Natural killer cell treated with Interleukin-12 subunit alpha and Interleukin-12 subunit beta and Interleukin-15 and Interleukin-18, amount 100 ng/mL, for 72 hours (primary cell): ENCODE measurements around the gene ZC3H6. TPM values are rescaled to one million over a fixed set of nuclear protein-coding genes. Genes with fewer than 3 reads are reported as not detected.

Source experiments
- ATAC-seq, 2 donors: fragments of 150-1000 bp; cut with Tn5 transposase in 1 of 2; sonication (Bioruptor Pico), chemical (Tn5 transposase) in 1 of 2; 2 replicates each; pipeline ENCODE4 v1.10.0; 2021
- DNase-seq: peaks from one replicate; pipeline ENCODE4 v3.0.0; 2022; ENCODE audit warnings: low spot score
- H3K27ac Mint-ChIP-seq, 2 donors: 1 replicate in 1 of 2; 2 replicates in 1 of 2; pipeline ENCODE4 v1.8.0; 2022; ENCODE audit warnings: mixed read lengths in 2 of 2, mild to moderate bottlenecking in 1 of 2, moderate library complexity in 1 of 2
- H3K27me3 Mint-ChIP-seq, 2 donors: 1 replicate in 1 of 2; 2 replicates in 1 of 2; pipeline ENCODE4 v1.8.0; 2022; ENCODE audit warnings: mixed read lengths in 2 of 2
- H3K36me3 Mint-ChIP-seq: one replicate; pipeline ENCODE4 v1.8.0; 2022; ENCODE audit warnings: mixed read lengths
- H3K4me1 Mint-ChIP-seq, 2 donors: 1 replicate in 1 of 2; 2 replicates in 1 of 2; pipeline ENCODE4 v1.8.0; 2022; ENCODE audit warnings: low read depth in 2 of 2, mixed read lengths in 2 of 2, mild to moderate bottlenecking in 1 of 2
- H3K4me3 Mint-ChIP-seq: one replicate; pipeline ENCODE4 v1.8.0; 2022; ENCODE audit warnings: mixed read lengths
- H3K9me3 Mint-ChIP-seq: 2 replicates; pipeline ENCODE4 v1.8.0; 2022; ENCODE audit warnings: mixed read lengths
- total RNA-seq, 2 donors: library from RNA; stranded (reverse); gene quantifications; one replicate each; pipeline ENCODE4 v1.2.3, GENCODE V29; 2022

Gene ZC3H6
- total RNA-seq, 2 donors from 2014 or later: 2.6 to 3.4 TPM

GRCh38 chr2:112293636-112294401 is 18.4 kb downstream of the ZC3H6 start:
- Mint-ChIP-seq H3K36me3 (no peaks in the 10 kb centered on the region), H3K4me1 (peaks cover 0 to 4% of the 10 kb centered on the region in 2 donors), H3K27me3 (no peaks in the 10 kb centered on the region), H3K9me3 (no peaks in the 10 kb centered on the region), H3K27ac (no peak overlapping the region), H3K4me3 (no peak overlapping the region)
- no peak for ATAC-seq
- DNase-seq: no peak

DNA sequence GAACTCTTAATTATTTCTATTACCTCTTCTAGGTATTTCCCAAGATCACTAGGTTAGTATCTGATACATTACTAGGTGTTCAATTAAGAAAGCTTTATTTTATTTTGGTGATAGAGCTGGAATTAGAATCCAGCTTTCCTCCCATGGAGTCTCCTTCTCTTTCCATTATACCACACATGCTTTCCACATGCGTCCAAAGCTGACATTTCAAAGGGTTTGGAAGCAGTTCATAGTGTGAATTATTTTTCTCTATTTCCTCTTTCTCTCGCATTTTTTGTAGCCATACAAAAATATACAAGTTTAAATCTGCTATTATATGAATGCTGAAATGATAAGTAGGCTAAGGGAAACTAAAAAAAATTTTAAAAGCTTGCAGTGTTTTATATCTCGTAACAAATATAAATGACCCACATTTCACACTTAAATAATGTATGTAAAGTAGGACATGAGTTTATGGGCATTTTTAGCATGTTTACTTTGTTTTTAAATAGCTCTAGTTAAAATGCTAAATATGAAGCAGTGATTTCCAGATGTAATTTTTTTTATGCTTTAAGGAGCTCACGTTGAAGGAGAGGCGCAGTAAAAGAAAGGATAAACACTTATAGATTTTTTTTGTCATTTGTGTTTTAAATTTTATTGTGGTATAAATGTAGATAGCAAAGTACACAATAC is 20.1 kb downstream of the ZC3H6 start:
- DNase-seq (no peak), ATAC-seq (no peak)
- H3K4me3 Mint-ChIP-seq: no peak overlapping the region
- H3K27ac Mint-ChIP-seq: no peak overlapping the region
- peaks cover under 1% of the 10 kb centered on the region for H3K36me3 Mint-ChIP-seq
- no peaks in the 10 kb centered on the region for H3K27me3 Mint-ChIP-seq
- H3K4me1 Mint-ChIP-seq: peaks cover 0 to 4% of the 10 kb centered on the region in 2 donors
- H3K9me3 Mint-ChIP-seq: no peaks in the 10 kb centered on the region

GRCh38 chr2:112296407-112296806 is 21.0 kb downstream of the ZC3H6 start:
- no peak overlapping the region for H3K4me3 Mint-ChIP-seq
- DNase-seq: no peak

DNA sequence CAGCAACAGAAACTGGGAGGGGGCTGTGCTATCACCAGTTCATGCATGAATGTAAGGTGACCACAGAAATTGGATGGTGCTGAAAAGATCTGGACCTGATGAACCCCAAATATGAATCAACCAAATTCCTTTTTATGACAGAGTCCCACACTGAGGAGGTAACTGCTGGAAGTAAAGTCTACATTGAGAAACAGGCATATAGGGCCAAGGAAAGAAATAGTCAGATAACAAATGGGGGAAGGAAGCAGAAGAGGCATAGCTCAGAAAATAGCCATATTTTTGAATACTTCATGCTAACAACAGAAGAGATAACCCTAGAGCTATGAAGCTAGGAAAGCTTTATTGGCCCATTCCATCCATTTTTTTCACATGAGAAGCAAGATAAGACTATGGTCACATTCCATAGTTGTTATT is 25.8 kb downstream of the ZC3H6 start:
- peaks cover 7% of the 10 kb centered on the region for H3K36me3 Mint-ChIP-seq
- ATAC-seq: no peak

More at GRCh38 chr2:112296407-112296806, 21.0 kb downstream of the ZC3H6 start:
- no peak for ATAC-seq
- no peak overlapping the region for H3K27ac Mint-ChIP-seq
- peaks cover 7% of the 10 kb centered on the region for H3K36me3 Mint-ChIP-seq
- no peaks in the 10 kb centered on the region for H3K9me3 Mint-ChIP-seq
- H3K4me1 Mint-ChIP-seq: peaks cover 0 to 4% of the 10 kb centered on the region in 2 donors
- no peaks in the 10 kb centered on the region for H3K27me3 Mint-ChIP-seq

DNA sequence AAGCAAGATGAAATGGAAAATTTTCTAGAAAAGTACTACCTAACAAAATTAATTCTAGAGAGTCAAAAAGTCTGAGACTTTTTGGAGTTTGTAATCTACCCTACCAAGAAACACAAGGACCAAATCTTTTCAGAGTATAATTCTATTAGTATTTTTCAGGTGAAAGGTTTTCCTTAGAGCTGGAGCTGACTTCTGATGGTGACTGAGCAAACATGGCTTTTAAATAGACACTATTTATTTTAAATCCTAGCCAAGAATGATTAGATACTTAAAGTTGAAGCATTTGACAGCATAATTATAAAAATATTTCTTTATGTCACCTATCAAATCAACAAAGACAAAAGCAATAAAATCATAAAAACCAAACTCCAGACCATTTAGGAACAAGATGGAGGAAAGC is 26.6 kb downstream of the ZC3H6 start:
- Mint-ChIP-seq H3K27me3 (no peaks in the 10 kb centered on the region), H3K27ac (no peak overlapping the region), H3K4me1 (no peaks in the 10 kb centered on the region), H3K9me3 (no peaks in the 10 kb centered on the region), H3K36me3 (peaks cover 7% of the 10 kb centered on the region), H3K4me3 (no peak overlapping the region)
- ATAC-seq (no peak), DNase-seq (no peak)

More for the DNA sequence above, 25.8 kb downstream of the ZC3H6 start:
- no peak for DNase-seq
- Mint-ChIP-seq H3K9me3 (no peaks in the 10 kb centered on the region), H3K4me3 (no peak overlapping the region), H3K4me1 (peaks cover 0 to 4% of the 10 kb centered on the region in 2 donors), H3K27me3 (no peaks in the 10 kb centered on the region), H3K27ac (no peak overlapping the region)

GRCh38 chr2:112304298-112304941 is 29.0 kb downstream of the ZC3H6 start:
- Mint-ChIP-seq H3K27ac (no peak overlapping the region), H3K9me3 (no peaks in the 10 kb centered on the region), H3K36me3 (peaks cover 7% of the 10 kb centered on the region), H3K4me1 (no peaks in the 10 kb centered on the region), H3K4me3 (no peak overlapping the region), H3K27me3 (no peaks in the 10 kb centered on the region)
- ATAC-seq (no peak), DNase-seq (no peak)

- Mint-ChIP-seq H3K27ac (no peak overlapping the region), H3K36me3 (peaks cover 7% of the 10 kb centered on the region), H3K27me3 (no peaks in the 10 kb centered on the region), H3K4me1 (no peaks in the 10 kb centered on the region), H3K9me3 (no peaks in the 10 kb centered on the region), H3K4me3 (no peak overlapping the region)
- DNase-seq: no peak
- ATAC-seq: no peak
These were observed 29.7 kb downstream of the ZC3H6 start for GRCh38 chr2:112305132-112305531.

GRCh38 chr2:112310906-112311305 is 35.5 kb downstream of the ZC3H6 start:
- ATAC-seq (no peak), DNase-seq (no peak)
- no peaks in the 10 kb centered on the region for H3K36me3 Mint-ChIP-seq
- no peaks in the 10 kb centered on the region for H3K4me1 Mint-ChIP-seq
- no peak overlapping the region for H3K27ac Mint-ChIP-seq
- no peaks in the 10 kb centered on the region for H3K9me3 Mint-ChIP-seq
- no peaks in the 10 kb centered on the region for H3K27me3 Mint-ChIP-seq
- no peak overlapping the region for H3K4me3 Mint-ChIP-seq

DNA sequence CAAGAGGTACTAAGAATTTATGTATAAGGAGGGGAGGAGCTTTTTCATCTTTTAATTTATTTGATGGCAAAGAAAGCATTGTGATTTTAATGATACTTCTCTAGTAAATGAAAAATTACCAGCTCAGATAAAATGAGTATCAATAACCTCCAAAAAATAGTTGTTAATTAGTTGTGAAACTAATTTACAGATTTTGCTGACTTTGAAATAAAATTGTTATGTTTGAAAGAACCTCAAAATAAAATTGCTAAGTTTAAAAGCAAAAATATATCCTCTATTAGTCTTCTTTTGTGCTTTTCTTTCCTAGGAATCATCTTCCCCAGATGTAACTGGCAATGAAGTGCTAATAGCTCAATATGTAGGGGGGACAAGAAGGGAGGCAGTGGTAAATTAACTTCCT is 36.5 kb downstream of the ZC3H6 start:
- H3K9me3 Mint-ChIP-seq: no peaks in the 10 kb centered on the region
- H3K27ac Mint-ChIP-seq: no peak overlapping the region
- no peaks in the 10 kb centered on the region for H3K27me3 Mint-ChIP-seq
- ATAC-seq: no peak
- no peak for DNase-seq
- H3K4me1 Mint-ChIP-seq: no peaks in the 10 kb centered on the region
- no peak overlapping the region for H3K4me3 Mint-ChIP-seq
- no peaks in the 10 kb centered on the region for H3K36me3 Mint-ChIP-seq

GRCh38 chr2:112312821-112313220 is 37.4 kb downstream of the ZC3H6 start:
- H3K9me3 Mint-ChIP-seq: no peaks in the 10 kb centered on the region
- no peak overlapping the region for H3K27ac Mint-ChIP-seq
- no peak overlapping the region for H3K4me3 Mint-ChIP-seq
- no peaks in the 10 kb centered on the region for H3K27me3 Mint-ChIP-seq
- H3K36me3 Mint-ChIP-seq: no peaks in the 10 kb centered on the region
- no peak for ATAC-seq
- no peaks in the 10 kb centered on the region for H3K4me1 Mint-ChIP-seq
- no peak for DNase-seq

DNA sequence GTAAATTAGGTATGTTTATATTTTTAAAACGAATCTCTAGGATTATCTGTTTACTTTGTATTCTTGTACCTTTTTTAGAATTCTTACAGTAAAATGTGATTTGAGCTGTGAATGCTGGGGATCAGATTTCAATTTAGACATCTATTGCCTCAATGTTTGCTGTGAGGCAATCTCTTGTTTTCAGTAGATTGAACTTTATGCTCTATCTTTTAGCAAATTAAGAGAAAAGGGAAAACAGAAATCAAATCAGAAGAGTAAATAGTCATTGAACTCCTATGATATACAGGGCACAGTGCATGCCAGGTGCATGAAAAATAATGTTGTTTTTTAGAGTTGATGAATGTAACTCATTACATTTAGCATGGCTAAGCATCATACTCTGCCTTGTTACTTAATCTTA is 39.5 kb downstream of the ZC3H6 start:
- ATAC-seq (no peak), DNase-seq (no peak)
- Mint-ChIP-seq H3K4me3 (no peak overlapping the region), H3K27ac (no peak overlapping the region), H3K27me3 (no peaks in the 10 kb centered on the region), H3K9me3 (no peaks in the 10 kb centered on the region), H3K36me3 (no peaks in the 10 kb centered on the region), H3K4me1 (no peaks in the 10 kb centered on the region)

DNA sequence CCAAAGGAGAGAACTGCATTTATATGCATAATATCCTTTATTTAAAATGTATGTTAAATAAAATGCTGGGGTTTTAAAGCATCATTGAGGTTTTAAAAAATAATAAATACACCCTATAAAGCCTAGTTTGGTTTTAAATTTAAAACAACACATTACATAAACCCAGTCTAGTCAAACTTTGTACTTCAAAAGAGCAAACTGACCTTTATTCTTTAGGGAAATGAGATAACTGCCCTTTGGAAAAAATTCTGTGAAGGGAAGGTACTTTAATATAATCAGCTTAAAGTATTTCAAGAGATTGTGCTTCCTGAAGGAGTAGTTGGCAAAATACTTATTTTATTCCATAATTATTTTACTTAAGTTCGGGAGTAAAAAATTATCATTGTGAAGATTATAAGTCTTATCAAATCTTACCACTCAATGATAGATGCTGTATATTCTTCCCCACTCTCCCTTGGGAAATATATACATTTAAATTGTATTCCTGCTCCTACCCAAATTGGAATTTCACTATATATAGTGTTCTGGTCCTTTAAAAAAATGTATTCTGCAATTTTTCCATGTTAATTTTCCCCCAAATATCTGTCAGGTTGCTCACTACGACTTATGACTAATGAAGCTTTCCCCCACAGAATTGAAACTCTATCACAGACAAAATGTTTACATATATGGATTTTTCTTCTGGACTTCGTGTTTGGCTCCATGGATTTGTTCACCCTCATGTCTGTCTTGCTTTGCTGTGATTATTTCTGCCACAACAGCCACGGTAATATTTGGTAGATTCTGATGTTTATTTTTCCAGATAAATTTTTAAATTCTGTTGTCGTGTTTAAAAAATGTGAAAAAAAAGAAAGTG is 42.1 kb downstream of the ZC3H6 start:
- Mint-ChIP-seq H3K4me3 (no peak overlapping the region), H3K27me3 (no peaks in the 10 kb centered on the region), H3K4me1 (no peaks in the 10 kb centered on the region), H3K36me3 (no peaks in the 10 kb centered on the region), H3K9me3 (no peaks in the 10 kb centered on the region), H3K27ac (peak overlapping the region in 1 of 2 donors; percentile 34)
- DNase-seq: no peak
- ATAC-seq: no peak

DNA sequence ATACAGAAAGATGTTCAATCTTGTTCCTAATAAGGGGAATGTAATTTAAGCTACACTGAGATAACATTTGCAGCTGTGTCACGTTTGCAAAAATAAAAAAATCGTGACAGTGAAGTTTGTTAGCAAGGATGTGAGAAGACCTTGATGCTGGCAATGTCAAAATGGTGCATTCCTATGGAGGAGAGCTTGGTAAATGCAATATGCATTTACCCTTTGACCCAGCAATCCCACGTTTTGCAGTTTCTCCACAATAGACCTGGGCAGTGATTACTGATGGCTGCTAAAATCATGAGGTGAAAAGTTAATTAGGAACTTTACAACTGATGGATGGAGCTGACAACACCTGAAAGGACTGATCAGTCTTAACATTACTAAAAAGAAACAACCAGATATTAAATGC is 43.1 kb downstream of the ZC3H6 start:
- Mint-ChIP-seq H3K27ac (no peak overlapping the region), H3K27me3 (no peaks in the 10 kb centered on the region), H3K36me3 (no peaks in the 10 kb centered on the region), H3K4me3 (no peak overlapping the region), H3K9me3 (no peaks in the 10 kb centered on the region), H3K4me1 (no peaks in the 10 kb centered on the region)
- no peak for DNase-seq
- no peak for ATAC-seq
